ENCODE results near the gene GMNC.
"Not testable (repeated sequence)": the region's sequence is repeated elsewhere in the genome, so short reads cannot be mapped to it uniquely, and the experiment has no call there.

Gene GMNC, protein sequence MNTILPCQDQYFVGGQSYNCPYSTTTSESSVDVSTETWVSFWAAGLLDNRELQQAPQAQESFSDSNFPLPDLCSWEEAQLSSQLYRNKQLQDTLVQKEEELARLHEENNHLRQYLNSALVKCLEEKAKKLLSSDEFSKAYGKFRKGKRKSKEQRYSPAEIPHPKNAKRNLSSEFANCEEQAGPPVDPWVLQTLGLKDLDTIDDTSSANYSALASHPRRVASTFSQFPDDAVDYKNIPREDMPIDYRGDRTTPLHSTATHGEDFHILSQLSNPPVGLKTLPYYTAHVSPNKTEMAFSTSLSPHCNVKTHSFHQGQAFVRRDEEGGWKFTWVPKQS

DNA sequence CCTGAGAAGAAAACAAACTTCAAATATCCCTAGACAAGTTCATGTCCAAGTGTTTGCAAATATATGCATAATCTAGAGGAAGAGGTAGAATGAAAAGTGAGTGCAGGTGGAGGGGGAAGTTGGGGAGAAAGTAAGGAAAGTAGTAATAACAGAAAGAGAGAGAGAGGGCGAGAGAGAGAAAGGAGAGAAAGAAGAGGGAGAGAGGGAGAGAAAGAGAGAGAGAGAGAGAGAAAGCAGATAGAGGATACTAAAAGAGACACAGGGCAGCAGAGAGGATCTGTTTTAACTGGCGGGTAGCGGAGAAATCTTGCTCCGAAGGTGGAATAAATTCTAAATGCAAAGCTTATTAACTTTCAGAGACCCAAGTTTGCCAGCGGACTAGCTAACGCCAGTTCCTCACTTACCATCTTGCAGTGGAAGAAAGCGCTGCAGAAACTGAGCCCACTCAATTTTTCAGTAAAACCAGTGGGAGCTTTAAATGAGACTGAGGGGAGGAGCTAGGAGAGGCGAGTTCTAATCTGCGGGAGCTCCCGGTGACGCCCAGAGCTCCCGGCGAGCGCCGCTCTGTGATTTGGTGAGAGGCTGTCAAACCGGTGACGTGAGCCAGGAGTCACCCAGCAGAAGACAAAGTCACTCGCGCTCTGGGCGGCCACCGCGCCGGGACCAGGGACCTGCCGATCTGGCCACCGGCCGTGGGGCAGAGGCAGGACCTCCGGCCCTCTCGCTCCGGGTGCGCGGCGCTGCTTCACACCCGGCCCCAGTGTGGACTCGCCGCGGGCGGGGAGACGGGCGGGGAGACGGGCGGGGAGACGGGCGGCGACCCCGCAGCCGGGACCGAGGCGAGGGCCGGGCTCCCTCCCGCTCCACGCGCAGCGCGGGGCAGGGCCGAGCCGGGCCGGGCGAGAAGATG is at the start of gene GMNC:
GMNC (minus strand) TSS at position 486 of the 910 bp plus-strand sequence; CDS start at position 407, 79 bp downstream.
- DNase-seq = no peak

DNA sequence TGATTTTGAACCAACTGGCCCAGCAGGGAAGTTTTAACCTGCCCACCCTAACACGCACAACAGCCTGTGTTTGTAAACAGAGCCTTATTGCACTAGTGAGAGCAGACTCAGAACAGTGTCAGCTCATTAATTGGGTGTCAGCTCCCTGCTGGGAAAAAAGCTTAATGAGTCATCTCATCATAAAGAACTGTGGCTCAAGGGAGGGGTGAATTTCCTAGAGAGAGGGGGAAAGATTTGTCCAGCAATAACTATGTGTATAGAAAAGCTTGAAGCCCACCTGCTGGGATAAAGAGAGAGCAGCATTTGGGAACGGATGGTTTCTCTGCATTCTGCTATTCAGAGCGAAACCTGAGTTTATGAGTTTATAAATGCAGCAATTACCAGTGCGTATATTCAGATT is 48.9 kb upstream of the GMNC start:
- DNase-seq = no peak

DNA sequence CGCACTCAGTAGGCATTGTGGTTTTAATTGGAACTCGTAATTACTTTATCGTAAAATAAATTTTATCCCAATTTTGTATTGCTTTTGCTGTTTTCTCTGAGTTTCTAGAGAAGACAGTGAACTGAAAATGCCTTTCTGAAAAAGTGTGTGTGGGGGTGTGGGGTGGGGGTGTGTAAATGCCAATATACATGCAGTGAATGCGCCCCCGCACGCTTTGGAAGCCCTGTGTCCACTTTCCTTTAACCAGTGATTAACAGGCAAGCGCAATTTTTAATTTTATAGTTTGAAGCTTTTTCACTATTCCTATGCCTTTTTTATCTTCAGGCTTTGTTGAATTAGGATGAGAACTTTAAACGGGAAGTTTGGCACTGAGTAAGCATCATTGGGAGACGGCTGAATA is 47.4 kb upstream of the GMNC start:
- no peak for DNase-seq

DNA sequence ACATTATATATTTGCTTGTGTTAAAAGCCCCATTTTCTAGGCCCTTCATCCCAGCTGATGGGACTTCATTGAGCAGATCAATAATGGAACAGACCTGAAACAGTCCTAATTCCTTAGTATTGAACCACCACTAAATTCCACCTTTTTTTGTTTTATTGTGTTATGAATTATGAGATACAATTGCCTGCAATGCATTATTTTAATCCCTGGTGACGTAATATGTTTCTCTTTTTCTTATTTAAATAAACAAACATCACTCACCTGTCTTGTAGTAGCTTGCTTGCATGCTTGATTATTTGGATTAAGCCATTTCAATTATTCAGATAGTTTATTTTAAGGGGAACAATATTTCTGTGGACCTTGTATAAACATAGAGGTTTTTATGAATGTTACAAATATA is 40.7 kb upstream of the GMNC start:
- no peak for DNase-seq

DNA sequence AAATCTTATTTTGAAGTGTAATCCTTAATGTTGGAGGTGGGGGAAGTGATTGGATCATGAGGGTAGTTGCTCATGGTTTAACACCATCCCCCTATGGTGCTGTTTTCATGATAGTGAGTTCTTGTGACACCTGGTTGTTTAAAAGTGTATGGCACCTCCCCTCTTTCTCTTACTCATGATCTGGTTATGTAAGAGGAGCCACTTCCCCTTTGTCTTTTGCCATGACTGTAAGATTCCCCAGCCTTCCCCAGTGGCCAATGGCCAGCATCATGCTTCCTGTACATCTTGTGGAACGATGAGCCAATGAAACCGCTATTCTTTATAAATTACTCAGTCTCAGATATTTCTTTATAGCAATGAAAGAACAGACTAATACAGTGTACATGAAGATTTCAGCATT is 39.8 kb upstream of the GMNC start:
- DNase-seq = peak; percentile 45

DNA sequence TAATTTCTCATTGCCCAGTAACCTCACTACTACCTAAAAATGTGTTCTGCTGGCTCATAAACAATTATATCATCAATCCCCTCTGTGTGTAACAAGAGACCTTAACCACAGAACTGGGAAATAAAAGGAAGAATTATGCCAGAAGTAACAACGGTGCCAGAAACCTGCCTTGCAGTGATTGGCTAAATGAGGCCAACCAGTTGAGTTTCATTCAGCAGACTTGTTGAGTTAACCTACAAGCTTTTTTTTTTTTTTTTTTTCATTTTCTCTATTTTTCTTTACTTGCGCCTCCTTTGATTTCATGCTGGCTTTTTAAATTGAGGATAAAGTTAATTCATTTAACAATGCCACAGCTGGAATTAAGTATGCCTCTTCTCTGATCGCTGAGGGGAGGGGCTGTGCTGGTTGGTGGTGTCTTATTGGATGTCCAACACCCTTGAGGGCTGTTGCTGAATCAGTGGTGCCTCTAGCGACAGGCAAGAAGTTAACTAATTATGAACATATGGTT is 30.0 kb upstream of the GMNC start:
- DNase-seq = peak; percentile 4

DNA sequence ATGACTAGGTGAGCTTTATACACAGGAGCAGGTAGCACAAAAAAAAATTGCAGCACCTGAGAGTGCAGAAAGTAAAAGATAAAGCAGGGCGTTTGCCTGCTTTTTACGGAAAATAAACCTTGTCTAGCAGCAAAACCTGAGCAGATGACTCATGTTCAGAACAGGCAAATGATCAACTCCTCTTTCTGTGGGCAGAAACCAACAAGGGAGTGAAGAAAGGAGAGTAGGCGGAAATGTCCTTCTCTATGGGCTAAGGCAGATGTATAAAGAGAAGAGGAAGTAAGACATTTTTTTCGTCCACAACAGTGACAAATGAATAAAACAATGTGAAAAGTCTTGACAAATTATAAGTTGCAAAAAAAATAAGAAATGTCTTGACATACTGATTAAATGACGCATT is 24.5 kb upstream of the GMNC start:
- peak; percentile 63 for DNase-seq

DNA sequence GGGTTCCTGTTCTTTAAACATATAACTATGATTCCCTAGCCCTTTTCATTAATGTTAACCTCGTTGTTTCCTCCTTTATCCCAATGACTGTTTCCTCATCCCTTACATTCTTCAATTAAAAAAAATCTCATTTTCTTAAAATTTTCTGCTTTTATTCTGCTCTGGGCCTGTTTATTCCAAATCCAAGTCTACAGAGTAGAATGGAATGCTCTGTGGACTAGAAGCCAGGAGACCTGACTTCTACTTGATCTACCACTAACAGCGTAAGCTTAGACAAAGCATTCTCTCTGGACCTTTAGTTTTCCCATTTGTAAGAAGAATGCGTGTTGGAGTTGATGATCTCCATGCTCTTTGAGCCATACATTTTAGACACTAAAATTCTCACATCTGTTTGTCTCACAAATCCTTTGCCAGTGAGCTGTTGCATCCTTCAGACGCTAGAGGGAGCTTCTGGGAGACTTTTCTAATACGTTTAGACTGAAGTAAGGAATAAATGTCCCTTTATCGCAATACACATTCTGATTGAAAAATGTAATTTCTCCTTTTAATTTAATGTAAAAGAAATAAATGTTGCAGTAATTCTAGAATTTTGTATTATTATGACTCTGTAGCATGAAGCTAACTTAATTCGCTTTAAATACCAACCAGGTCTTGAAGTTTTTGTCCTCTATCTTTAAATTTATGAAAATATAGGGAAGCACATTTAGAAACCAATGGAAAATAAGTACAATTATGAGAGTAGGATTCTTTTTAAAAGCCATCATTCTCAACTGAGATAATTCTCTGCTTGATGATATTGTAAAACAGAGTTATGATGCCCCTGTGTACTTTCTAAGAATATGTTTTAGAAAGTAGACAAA is 21.7 kb upstream of the GMNC start:
- DNase-seq = peak; percentile 81

DNA sequence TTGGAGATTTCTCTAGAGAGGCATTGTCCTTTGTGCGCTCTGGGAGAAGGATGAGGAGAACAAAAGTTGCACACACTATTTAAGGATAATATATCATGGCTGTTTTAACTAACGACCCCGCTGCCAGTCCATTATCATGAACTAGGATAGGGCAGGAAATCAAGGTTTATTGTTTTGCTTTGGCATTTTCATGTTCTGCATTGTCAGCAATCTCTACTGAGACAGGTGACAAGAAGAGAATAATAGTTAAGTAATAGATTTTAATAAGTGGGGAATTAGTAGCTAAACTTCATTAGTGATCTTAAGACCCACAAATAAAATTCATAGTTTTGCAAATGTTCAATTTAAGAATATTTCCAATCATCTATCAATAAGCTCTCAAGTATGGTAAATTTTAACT is 20.6 kb upstream of the GMNC start:
- DNase-seq = no peak

DNA sequence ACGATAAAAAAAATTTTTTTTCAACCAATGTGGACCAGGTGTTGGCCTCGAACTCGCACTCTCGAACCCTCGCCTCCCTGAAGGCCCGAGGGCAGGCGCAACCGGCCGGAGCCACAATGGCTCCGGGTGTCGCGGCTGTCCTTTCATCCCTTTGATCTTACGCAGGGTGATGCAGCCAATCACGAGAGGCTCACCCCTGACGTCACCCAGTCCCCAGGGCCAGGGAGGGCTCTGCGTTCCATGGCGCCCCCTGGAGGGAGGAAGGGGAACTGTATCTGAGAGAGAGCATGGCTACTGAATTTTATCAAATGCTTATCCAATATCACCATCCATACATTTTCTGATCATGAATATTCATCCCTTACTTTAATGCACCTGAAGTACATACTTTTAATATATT is 15.4 kb upstream of the GMNC start:
- peak; percentile 40 for DNase-seq

DNA sequence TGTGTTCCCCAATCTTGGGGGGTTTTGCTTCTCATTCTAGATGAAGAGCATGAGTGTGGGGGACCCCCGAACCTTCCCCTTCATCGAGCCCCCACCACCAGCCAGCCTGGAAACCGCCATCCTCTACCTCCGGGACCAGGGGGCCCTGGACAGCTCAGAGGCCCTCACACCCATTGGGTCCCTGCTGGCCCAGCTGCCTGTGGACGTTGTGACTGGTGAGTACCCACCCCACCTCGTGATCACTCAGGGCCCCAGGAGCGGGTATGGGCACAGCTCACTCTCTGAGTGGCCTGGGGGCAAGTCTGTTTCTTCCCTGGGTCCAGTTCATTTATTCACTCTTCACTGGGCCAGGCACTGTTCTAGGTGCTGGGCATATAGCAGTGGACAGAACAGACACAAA is 13.9 kb upstream of the GMNC start:
- not testable (repeated sequence) for DNase-seq

DNA sequence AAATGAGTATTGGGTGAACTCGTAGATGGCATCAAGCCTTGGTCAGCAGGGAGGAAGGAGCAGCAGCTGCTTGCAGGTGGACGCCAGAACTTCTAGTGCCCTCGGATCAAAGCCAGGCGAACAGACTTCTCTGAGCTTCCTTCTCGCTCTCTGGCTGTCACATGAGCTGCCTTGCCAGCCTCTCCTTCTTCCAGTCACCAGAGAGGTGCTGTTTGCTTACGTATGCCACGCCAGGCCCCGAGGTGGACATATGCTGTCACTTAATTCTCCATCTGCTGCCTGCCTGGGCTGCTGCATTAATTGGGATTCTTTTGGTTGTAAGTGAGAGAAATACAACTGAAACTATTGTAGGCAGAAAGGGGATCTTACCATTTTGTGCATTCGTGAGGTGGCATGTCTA is 12.6 kb upstream of the GMNC start:
- DNase-seq = not testable (repeated sequence)

DNA sequence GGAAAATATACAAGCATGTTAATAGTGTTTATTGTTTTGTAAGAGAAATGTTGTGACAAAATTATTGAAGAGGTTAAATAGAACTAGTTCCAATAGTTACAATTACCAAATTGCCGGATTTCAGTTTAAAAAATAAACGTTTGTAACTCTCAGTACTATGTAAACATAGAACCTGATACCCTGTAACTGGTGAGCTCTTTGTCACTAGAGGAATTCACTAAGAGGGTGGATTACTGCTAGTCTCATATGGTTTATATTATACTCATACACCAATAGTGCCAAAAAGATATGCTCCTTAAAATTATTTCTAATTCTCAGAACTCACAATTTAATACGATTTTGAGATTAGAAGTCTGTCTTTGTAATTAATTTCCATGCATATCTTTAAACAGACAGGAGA is 7.6 kb upstream of the GMNC start:
- no peak for DNase-seq

DNA sequence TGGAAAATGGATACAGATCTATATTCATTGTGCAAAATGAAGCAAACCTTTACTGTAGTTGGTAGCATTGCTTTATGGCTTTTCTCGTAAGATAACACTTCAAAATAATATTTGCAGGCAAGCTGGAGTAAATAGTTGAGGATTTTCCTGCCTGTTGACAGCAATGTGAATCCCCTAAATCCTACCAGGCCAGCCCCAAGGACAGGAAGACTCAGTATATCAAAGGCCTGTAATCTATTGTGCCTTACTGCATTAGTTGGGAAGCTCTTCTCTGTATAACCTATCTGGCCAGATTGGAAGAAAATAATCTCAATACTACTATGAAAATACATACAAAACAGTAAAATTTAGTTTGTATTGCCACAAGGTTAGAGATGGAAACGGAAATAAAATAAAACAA is 4.6 kb upstream of the GMNC start:
- no peak for DNase-seq

DNA sequence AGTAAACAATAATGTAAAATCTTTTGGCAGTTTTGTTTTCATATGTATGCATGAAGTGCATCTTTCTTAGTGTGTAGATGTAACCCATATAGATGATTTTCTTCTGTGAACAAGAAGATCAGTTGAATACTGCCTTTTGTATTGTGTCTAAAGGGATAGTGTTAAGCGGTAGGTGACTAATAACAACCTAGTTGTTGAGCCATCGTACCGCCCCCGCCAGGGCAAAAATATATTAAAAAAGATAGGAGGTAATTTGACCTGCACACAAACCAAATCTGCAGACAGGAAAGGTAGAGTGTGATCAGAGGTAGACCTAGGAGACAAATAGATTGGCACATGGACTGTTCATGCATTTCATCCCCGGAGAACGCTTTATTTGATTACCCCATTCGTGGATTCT is 3.3 kb upstream of the GMNC start:
- no peak for DNase-seq

DNA sequence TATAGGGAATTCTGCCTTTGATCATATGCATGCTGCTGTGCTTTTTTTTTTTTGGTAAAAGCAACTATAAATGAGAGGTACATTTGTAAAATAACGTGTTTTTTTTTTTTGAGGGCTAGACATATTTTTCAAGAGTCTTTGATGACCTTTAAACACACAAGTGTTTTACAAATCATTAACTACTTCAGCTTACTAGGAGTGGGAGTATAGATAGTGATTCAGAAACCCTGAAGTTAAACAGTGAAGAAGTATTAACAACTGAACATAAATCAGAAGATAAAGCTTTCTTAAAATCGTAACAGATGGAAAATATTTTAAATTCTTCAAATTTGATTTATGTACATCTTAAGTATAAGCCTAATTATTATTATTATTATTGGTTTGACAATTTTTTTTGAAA is 2.9 kb upstream of the GMNC start:
- DNase-seq = no peak

DNA sequence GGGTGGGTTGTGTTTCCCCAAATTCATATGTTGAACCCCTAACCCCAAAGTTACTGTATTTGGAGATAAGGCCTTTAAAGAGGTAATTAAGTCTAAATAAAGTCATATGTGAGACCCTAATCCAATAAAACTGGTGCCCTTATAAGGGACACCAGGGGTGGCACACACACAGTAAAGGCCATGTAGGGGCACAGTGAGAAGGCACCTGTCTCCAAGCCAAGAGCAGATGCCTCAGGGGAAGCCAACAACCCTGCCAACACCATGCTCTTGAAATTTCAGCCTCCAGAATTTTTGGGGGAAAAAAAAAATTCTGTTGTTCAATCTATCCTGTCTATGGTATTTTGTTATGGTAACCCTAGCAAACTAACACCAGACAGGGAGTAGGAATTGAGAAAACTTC is 1.5 kb upstream of the GMNC start:
- DNase-seq = no peak

DNA sequence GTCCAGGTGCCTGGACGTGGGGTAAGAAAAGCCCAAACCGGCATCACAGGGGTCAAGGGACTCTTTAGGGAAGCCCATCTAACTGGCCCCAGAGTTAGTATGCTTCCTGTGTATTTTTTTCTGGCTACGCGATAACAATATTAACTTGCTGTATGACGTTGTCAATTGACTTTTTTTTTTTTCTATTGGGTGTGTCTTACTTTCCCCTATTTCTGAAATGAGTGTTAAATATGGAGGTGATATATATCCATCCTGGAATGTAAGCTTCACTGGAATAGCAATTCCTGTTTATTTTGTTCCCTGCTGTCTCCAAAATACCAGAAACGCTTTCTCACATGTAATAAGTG is 598 bp upstream of the GMNC start:
- no peak for DNase-seq

DNA sequence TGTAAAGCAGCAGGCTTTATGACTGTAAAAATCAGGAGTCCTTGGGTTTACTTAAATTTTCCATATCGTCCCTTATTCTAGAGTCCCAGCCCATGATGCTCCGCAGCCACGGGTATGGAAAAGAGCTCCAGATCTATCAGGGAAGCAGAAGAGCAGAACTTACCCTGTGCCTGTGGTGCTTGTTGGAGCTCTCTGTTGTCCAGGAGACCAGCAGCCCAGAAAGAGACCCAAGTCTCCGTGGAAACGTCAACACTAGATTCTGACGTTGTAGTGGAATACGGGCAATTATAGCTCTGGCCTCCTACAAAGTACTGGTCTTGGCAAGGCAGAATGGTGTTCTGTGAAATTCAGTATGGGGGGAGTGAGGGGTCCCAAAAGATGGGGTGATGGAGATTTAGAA is 2.0 kb downstream of the GMNC start:
- no peak for DNase-seq

DNA sequence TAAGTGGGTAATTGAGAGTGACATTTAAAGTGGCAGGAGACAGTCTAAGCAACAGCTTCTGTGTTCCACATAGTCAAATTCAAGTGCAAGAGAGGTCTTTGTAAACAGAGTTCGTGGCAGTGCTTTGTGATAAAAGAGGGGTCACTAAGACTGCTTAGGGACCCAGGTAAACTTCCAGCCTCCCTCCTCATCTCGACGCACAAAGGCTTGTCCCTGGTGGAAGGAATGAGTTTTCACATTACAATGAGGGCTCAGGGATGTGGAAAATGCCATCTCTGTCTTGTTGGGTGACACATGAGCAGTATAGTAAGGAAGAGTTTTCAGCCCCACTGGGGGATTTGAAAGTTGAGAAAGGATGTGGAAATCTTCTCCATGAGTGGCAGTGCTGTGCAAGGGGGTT is 7.3 kb downstream of the GMNC start:
- no peak for DNase-seq

DNA sequence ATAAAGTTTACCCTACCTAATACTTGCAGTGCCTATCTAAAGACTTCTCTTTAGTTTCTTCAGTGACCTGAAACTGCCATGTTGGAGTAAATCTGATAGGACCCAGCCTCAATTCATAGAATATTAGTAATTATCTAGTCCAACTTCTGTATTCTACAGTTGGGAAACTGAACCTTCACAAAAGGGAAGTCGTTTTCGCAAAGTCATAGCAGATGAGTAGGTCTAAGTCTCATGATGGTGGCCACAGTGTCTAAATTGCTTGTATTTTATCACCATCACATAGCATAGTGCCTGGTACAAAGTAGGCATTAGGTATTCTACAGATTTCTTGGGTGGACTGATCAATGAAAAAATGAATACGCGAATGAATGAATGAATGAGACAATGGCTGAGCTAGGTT is 8.4 kb downstream of the GMNC start:
- DNase-seq = peak; percentile 75

DNA sequence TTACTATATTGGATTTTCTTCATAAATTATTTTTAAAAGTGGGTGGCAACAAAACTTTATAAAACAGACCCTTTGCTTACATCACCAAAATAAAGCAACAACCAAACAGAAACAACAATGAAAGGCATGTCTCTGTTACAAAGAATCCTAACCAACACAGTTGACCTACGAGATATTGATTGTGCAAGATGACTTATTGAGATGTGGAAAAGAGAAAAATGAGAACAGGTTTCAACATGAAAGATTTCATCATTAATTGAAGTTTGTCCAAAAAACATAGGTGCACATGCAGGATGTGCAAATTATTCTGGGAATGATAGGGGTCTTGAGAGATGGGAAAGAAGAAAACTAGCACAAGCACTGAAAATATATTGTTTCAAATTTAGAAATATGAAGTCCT is 9.0 kb downstream of the GMNC start:
- DNase-seq = no peak

DNA sequence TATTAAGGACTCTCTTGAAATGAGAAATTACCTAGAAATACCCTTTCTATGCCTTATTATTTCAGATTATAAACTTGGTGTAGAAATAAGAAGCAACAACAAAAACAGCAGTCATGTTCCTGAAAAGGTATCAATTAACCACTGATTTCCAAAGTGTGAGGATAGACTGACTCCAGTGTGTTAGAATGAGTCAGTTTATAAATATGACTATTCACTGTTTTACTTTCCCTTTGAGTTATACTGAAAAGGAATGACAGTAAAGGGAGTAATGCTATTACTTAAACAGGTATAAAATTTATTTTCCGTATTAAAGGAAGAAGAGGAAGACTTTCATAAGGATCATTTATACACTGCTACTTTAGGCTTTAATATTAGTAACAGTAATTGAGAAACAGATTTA is 12.9 kb downstream of the GMNC start:
- no peak for DNase-seq

All from OCI-M1 (cell line).